Esophagus (tissue), 2 donors: ENCODE measurements around the gene PDPK1. TPM values are rescaled to one million over a fixed set of nuclear protein-coding genes. Genes with fewer than 3 reads are reported as not detected.
"Not testable (repeated sequence)": the region's sequence is repeated elsewhere in the genome, so short reads cannot be mapped to it uniquely, and the experiment has no call there.

ENCODE experiments used
- H3K27ac ChIP-seq, 2 donors: one replicate each; pipeline ENCODE4 v1.5.1; 2013; ENCODE audit warnings: low read depth in 2 of 2, mild to moderate bottlenecking in 2 of 2, inconsistent platforms in 1 of 2, low read length in 1 of 2, moderate library complexity in 1 of 2
- H3K27me3 ChIP-seq, 2 donors: one replicate each; pipeline ENCODE4 v1.6.1; 2013; ENCODE audit warnings: low read length in 2 of 2, control low read depth in 1 of 2, mild to moderate bottlenecking in 1 of 2; ENCODE audit not compliant: insufficient read depth in 2 of 2, control insufficient read depth in 1 of 2
- H3K36me3 ChIP-seq, 2 donors: one replicate each; pipeline ENCODE4 v1.6.1; 2013; ENCODE audit warnings: low read length in 1 of 2; ENCODE audit not compliant: control insufficient read depth in 2 of 2, insufficient read depth in 2 of 2
- H3K4me1 ChIP-seq, 2 donors: one replicate each; pipeline ENCODE4 v1.6.1; 2013; ENCODE audit warnings: low read length in 1 of 2; ENCODE audit not compliant: control insufficient read depth in 2 of 2, insufficient read depth in 2 of 2
- H3K4me3 ChIP-seq, 2 donors: one replicate each; pipeline ENCODE4 v1.5.1; 2013; ENCODE audit warnings: low read length in 2 of 2, mild to moderate bottlenecking in 2 of 2, low read depth in 1 of 2, moderate library complexity in 1 of 2
- H3K9me3 ChIP-seq, 2 donors: one replicate each; pipeline ENCODE4 v1.6.1; 2013; ENCODE audit warnings: mild to moderate bottlenecking in 2 of 2, low read depth in 1 of 2, low read length in 1 of 2, moderate library complexity in 1 of 2; ENCODE audit not compliant: control insufficient read depth in 2 of 2, insufficient read depth in 1 of 2
- WGBS, 2 donors: extraction: QIAGEN DNeasy Blood & Tissue Kit; methylation state at CpG; one replicate each; pipeline ENCODE4 v1.1.7; 2013; 5-methylcytosine and 5-hydroxymethylcytosine counted together
- polyA plus RNA-seq, 2 donors: library from polyadenylated mRNA; stranded (reverse); fragments of 200-250 nt; gene quantifications; one replicate each; pipeline ENCODE4 v1.2.3, GENCODE V29; 2013
- donor health status: healthy with polysubstance abuse.
- donor health status: Bipolar disorder and iron deficiency.

The PDPK1 gene
- polyA plus RNA-seq, 2 donors = 11.8 to 12.8 TPM

GRCh38 chr16:2619628-2620027 is 81.8 kb downstream of the PDPK1 start:
- WGBS, 2 donors = 75 to 77% methylated on average over 6 to 7 of the region's 12 CpGs
- H3K9me3 ChIP-seq, H3K4me1 ChIP-seq, H3K36me3 ChIP-seq, H3K27me3 ChIP-seq, H3K4me3 ChIP-seq, H3K27ac ChIP-seq: not testable (repeated sequence)

- not testable (repeated sequence) for H3K9me3 ChIP-seq, H3K27ac ChIP-seq, H3K4me1 ChIP-seq, H3K36me3 ChIP-seq, H3K4me3 ChIP-seq, H3K27me3 ChIP-seq
- 95% methylated on average over 7 of the region's 15 CpGs; no CpG with 5 or more reads in 1 of the 2 donors for WGBS, 2 donors
Measured at GRCh38 chr16:2620870-2621269, 83.0 kb downstream of the PDPK1 start.

- WGBS, 2 donors = 95 to 97% methylated on average over 4 to 6 of the region's 8 CpGs
- not testable (repeated sequence) for H3K4me3 ChIP-seq, H3K36me3 ChIP-seq
Measured at GRCh38 chr16:2621395-2621794, 83.6 kb downstream of the PDPK1 start.

GRCh38 chr16:2627075-2627474 is 89.3 kb downstream of the PDPK1 start:
- H3K36me3 ChIP-seq, H3K4me1 ChIP-seq, H3K27ac ChIP-seq, H3K4me3 ChIP-seq, H3K27me3 ChIP-seq, H3K9me3 ChIP-seq: not testable (repeated sequence)
- WGBS, 2 donors = no CpG with 5 or more reads among the region's 6 CpGs

More at GRCh38 chr16:2621395-2621794, 83.6 kb downstream of the PDPK1 start:
- H3K4me1 ChIP-seq, H3K27me3 ChIP-seq, H3K9me3 ChIP-seq, H3K27ac ChIP-seq: not testable (repeated sequence)

GRCh38 chr16:2631203-2631602 is 93.4 kb downstream of the PDPK1 start:
- H3K9me3 ChIP-seq, H3K4me3 ChIP-seq, H3K27me3 ChIP-seq, H3K4me1 ChIP-seq, H3K36me3 ChIP-seq, H3K27ac ChIP-seq: not testable (repeated sequence)
- WGBS, 2 donors = no CpG with 5 or more reads among the region's 11 CpGs

GRCh38 chr16:2632291-2632690 is 94.5 kb downstream of the PDPK1 start:
- H3K27me3 ChIP-seq, H3K27ac ChIP-seq, H3K4me1 ChIP-seq, H3K9me3 ChIP-seq, H3K4me3 ChIP-seq, H3K36me3 ChIP-seq: not testable (repeated sequence)
- WGBS, 2 donors = no CpG with 5 or more reads among the region's 7 CpGs

GRCh38 chr16:2639071-2639721 is 101.4 kb downstream of the PDPK1 start:
- not testable (repeated sequence) for H3K27me3 ChIP-seq, H3K27ac ChIP-seq
- WGBS, 2 donors = 0% methylated on average over 1 of the region's 12 CpGs; no CpG with 5 or more reads in 1 of the 2 donors

GRCh38 chr16:2639722-2640072 is 101.9 kb downstream of the PDPK1 start:
- 65 to 81% methylated on average over 6 to 9 of the region's 9 CpGs for WGBS, 2 donors
- not testable (repeated sequence) for H3K9me3 ChIP-seq, H3K36me3 ChIP-seq

More at GRCh38 chr16:2639071-2639721, 101.4 kb downstream of the PDPK1 start:
- H3K4me3 ChIP-seq, H3K4me1 ChIP-seq, H3K9me3 ChIP-seq, H3K36me3 ChIP-seq: not testable (repeated sequence)

GRCh38 chr16:2642561-2642960 is 104.7 kb downstream of the PDPK1 start:
- H3K27ac ChIP-seq, H3K27me3 ChIP-seq, H3K4me3 ChIP-seq, H3K36me3 ChIP-seq, H3K4me1 ChIP-seq, H3K9me3 ChIP-seq: not testable (repeated sequence)
- whole genome bisulfite sequencing, 2 donors = 90 to 92% methylated on average over 4 to 5 of the region's 17 CpGs

More at GRCh38 chr16:2639722-2640072, 101.9 kb downstream of the PDPK1 start:
- not testable (repeated sequence) for H3K4me1 ChIP-seq, H3K4me3 ChIP-seq, H3K27ac ChIP-seq, H3K27me3 ChIP-seq

GRCh38 chr16:2644754-2645453 is 107.1 kb downstream of the PDPK1 start:
- not testable (repeated sequence) for H3K36me3 ChIP-seq, H3K9me3 ChIP-seq, H3K4me3 ChIP-seq, H3K27ac ChIP-seq, H3K4me1 ChIP-seq, H3K27me3 ChIP-seq
- no CpG with 5 or more reads among the region's 12 CpGs for WGBS, 2 donors
